Dermis blood vessel endothelial cell (primary cell): ENCODE data around the gene BNC2. TPM values are rescaled to one million over a fixed set of nuclear protein-coding genes. Genes with fewer than 3 reads are reported as not detected.

Experiments
- DNase-seq: peaks from one replicate; pipeline ENCODE4 v3.0.0; 2010
- total RNA-seq: library from RNA; depleted of rRNA; stranded (reverse); fragments of >200 nt; gene quantifications from 2 replicates; pipeline ENCODE4 v1.2.3, GENCODE V29; 2014

BNC2 gene
- total RNA-seq, 1 donor from 2014 or later = 12.1 TPM

DNA sequence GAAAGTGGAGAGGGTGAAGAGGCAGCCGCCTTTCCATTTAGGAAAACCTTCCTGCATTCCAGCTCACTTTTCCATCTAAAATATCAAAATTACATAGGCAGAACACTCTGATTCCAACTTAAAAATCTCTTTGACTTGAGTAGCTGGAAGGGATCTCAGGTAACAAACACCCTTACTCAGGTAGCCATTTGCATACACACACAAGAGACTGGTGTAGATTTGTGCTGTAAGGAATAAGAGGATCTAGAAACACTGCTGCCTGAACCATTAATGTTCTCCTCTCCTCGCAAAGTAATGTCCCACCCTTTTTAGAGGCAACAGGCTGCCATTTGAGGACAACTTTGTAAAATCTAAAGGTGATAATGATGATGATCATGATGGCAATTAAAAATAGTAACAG is 53.5 kb downstream of the BNC2 start:
- no peak for DNase-seq

GRCh38 chr9:16816011-16816410 is 54.5 kb downstream of the BNC2 start:
- no peak for DNase-seq

- no peak for DNase-seq
Observed at GRCh38 chr9:16815079-16815478, 55.4 kb downstream of the BNC2 start.

DNA sequence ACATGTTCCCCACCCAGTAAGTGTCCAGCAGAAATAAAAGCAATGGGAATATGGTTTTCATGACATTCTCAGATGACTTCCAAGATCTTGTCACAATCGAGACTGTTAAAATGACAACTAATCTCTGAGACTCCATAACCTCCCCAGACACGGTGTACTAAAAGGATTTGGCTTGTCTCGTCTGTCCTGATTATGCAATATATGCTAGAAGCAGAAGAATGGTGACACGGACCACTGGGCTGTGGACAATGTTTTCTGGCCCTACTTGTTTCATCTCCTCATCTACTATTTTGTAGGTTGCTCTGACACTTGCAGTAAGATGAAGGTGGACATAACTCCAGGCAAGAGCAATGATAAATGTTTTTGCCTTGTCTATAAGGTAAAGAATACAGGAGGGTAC is 56.6 kb downstream of the BNC2 start:
- DNase-seq = no peak

- no peak for DNase-seq
Observed at GRCh38 chr9:16811987-16812685, 58.3 kb downstream of the BNC2 start.

- DNase-seq = no peak
Observed at GRCh38 chr9:16809912-16810610, 60.4 kb downstream of the BNC2 start.

GRCh38 chr9:16806674-16807073 is 63.8 kb downstream of the BNC2 start:
- no peak for DNase-seq

GRCh38 chr9:16803648-16804047 is 66.8 kb downstream of the BNC2 start:
- no peak for DNase-seq

DNA sequence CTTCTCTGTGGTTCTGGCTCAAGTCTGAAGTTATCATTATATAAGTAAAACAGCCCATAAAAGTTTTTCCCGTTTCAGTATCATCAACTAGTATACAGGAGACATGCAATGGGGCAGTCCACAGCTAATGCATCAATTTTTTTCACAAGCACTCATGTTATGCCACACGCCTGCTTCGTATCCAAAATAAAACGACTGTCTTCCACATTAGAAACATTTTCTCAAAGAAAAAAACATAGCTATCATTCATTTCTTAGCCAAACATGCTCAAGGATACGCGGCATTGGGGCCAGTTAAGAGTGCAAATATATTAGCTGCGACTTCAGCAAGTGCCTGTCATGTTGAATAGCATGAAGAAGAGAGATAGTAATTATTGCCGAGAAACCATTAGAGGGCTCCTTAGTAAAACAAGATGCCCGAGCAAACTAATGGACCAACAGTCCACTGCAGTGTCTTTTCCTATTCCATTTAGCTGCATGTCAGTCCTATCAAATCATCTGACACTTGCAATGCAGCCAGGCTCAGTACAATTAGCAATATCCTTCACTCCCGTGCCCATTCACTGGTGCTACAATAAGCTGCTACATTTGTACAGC is 68.5 kb downstream of the BNC2 start:
- no peak for DNase-seq

- no peak for DNase-seq
Observed at GRCh38 chr9:16796304-16796825, 74.1 kb downstream of the BNC2 start.

GRCh38 chr9:16794871-16795639 is 75.4 kb downstream of the BNC2 start:
- DNase-seq = peak; percentile 67

DNA sequence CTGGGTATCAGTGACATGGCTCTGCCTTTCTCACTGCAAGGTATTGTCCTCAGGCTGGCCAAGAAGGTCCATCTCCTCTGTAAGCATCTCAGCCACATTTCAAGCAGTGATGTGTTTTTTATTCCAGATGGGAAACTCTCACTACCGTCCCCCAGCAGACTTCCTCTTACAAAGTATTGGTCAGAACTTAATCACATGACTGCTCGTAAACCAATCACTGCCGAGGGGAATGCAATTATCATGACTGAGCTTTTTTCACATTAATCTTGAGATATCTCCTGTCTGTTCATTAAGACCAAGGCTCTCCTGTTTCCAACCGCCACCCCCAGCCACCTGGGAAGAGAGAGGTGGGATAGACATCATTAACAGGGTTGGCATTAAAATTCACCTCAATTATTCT is 76.4 kb downstream of the BNC2 start:
- no peak for DNase-seq

GRCh38 chr9:16787724-16788123 is 82.7 kb downstream of the BNC2 start:
- DNase-seq = peak; percentile 60

DNA sequence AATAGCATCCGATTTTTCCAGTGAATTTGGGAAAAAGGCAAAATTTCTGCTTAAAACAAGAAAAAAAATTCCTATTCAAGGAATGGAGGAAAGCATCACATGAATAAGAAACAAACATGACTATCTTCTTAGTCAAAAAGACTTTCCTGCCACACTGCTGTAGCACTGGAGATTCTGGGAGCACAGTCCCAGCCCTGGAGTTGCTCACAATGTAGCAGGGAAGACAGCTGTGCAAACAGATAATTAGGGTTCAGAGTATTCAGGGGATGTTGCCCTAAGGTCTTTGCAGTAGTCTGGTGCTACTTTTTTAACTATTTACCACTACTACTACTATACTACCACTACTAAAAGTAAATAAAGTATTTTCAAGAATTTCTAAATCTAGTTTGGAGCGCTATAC is 86.5 kb downstream of the BNC2 start:
- no peak for DNase-seq

DNA sequence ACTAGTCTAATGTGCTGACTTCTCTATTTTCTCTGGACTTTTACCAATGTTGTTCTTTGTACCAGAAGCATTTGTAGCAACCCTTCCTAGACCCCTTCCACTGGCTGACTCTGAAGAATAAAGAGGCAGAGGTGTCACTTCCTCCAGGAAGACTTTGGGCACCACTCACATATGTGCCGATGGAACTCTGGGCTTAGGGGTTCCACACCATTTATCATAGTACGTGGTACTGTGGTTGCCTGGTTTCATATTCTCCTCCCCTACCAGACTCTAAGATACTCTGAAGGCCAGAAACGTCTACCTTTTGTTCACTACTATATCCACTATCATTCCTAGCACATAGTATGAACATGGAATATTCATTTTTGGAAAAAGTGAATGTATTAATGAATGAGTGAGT is 88.0 kb downstream of the BNC2 start:
- DNase-seq = peak; percentile 15

DNA sequence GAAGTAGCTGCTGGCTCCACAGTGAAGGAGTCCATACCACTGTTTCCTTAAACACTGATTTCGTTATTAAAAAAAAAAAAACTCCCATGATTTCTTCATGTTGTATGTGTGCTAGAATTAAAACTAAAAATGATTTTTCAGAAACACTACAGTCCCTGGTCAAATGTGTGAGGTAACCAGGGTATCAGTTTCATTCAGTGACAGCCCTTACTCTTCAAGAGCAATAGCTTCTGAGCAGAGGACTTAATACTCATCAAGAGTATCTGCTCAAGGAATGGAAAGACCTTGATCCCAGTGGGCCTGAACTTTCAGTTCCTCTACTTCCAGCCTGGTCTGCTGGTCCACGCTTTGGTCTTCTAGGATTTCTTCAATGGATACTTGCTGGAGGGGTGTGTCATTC is 95.1 kb downstream of the BNC2 start:
- DNase-seq = no peak

- DNase-seq = no peak
Observed at GRCh38 chr9:16773617-16774016, 96.9 kb downstream of the BNC2 start.

GRCh38 chr9:16773116-16773515 is 97.4 kb downstream of the BNC2 start:
- DNase-seq = no peak

- DNase-seq = no peak
Observed at GRCh38 chr9:16771356-16771755, 99.1 kb downstream of the BNC2 start.

- DNase-seq = no peak
Observed at GRCh38 chr9:16769291-16769690, 101.2 kb downstream of the BNC2 start.

DNA sequence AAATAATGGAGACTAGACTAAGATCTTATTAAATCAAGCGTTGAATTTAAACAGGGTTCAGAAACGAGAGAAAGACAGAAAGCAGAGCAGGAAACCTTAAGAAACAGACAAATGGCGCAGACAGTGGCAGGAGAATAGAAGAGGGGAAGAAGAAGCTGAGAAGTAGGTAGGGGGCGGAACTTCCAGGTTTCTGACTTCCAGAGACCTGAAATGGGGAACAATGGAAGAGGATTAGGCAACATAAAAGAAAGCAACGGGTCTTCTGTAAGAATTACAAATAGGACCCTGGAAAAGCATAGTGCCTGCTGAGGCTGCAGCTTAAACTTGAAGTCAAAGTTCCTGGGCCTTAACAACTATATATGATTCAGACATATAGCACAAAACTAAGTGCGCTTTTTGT is 101.7 kb downstream of the BNC2 start:
- no peak for DNase-seq

DNA sequence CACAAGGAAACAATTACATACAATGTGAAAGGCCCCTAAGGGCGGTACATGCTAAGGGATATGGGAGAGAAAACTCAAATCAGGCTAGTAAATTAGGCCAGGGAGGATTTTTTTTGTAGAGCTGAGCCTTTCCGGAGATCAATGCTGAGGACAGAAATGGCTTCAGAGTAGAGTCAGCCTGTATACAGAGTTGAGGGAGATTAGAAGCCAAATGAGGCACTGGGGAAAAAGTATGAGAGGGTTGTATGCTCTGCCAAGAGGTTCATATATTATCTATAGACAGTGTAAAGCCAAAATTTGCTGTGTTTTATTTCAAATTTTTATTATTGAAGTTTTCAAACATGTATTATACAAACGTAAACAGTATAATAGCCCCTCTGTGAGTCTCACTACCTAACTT is 103.1 kb downstream of the BNC2 start:
- no peak for DNase-seq

GRCh38 chr9:16763946-16764345 is 106.5 kb downstream of the BNC2 start:
- DNase-seq = no peak
